ENCODE data around the gene PKP4.
"Not testable (repeated sequence)": the region's sequence is repeated elsewhere in the genome, so short reads cannot be mapped to it uniquely, and the experiment has no call there.

The PKP4 gene

GRCh38 chr2:158456309-158457066 lies at the start of gene PKP4, which contains the start of gene CCDC148:
PKP4 (plus strand) TSS chr2:158456952; CDS start chr2:158533185, 76,233 bp downstream.
CCDC148 (minus strand) TSS chr2:158456753; CDS start chr2:158456439, 314 bp downstream.
- DNase-seq (ENCODE audit: low read depth): peak; percentile 69

- DNase-seq (ENCODE audit: low read depth): no peak
Observed at GRCh38 chr2:158407031-158407430, 49.7 kb upstream of the PKP4 start.

GRCh38 chr2:158410132-158410531 lies 46.6 kb upstream of the PKP4 start:
- DNase-seq (ENCODE audit: low read depth): no peak

- DNase-seq (ENCODE audit: low read depth): no peak
Observed at GRCh38 chr2:158411748-158412147, 45.0 kb upstream of the PKP4 start.

- DNase-seq (ENCODE audit: low read depth): no peak
Observed at GRCh38 chr2:158412206-158412605, 44.5 kb upstream of the PKP4 start.

GRCh38 chr2:158413581-158413980 lies 43.2 kb upstream of the PKP4 start:
- no peak for DNase-seq (ENCODE audit: low read depth)

GRCh38 chr2:158414538-158414937 lies 42.2 kb upstream of the PKP4 start:
- DNase-seq (ENCODE audit: low read depth): no peak

GRCh38 chr2:158432117-158432516 lies 24.6 kb upstream of the PKP4 start:
- DNase-seq (ENCODE audit: low read depth): no peak

GRCh38 chr2:158433716-158434115 lies 23.0 kb upstream of the PKP4 start:
- not testable (repeated sequence) for DNase-seq (ENCODE audit: low read depth)

GRCh38 chr2:158439062-158439461 lies 17.7 kb upstream of the PKP4 start:
- DNase-seq (ENCODE audit: low read depth): not testable (repeated sequence)

- no peak for DNase-seq (ENCODE audit: low read depth)
Observed at GRCh38 chr2:158443606-158444005, 13.1 kb upstream of the PKP4 start.

- DNase-seq (ENCODE audit: low read depth): peak; percentile 20
Observed at GRCh38 chr2:158457092-158457825, 507 bp downstream of the PKP4 start.

GRCh38 chr2:158457826-158458616 lies 1.3 kb downstream of the PKP4 start:
- peak; percentile 8 for DNase-seq (ENCODE audit: low read depth)

GRCh38 chr2:158458617-158458920 lies 1.8 kb downstream of the PKP4 start:
- DNase-seq (ENCODE audit: low read depth): no peak

GRCh38 chr2:158459161-158460003 lies 2.6 kb downstream of the PKP4 start:
- no peak for DNase-seq (ENCODE audit: low read depth)

GRCh38 chr2:158460632-158461297 lies 4.0 kb downstream of the PKP4 start:
- no peak for DNase-seq (ENCODE audit: low read depth)

- no peak for DNase-seq (ENCODE audit: low read depth)
Observed at GRCh38 chr2:158463496-158464095, 6.8 kb downstream of the PKP4 start.

GRCh38 chr2:158464426-158465281 lies 7.9 kb downstream of the PKP4 start:
- no peak for DNase-seq (ENCODE audit: low read depth)

GRCh38 chr2:158467248-158467647 lies 10.5 kb downstream of the PKP4 start:
- DNase-seq (ENCODE audit: low read depth): no peak

GRCh38 chr2:158472829-158473228 lies 16.1 kb downstream of the PKP4 start:
- DNase-seq (ENCODE audit: low read depth): not testable (repeated sequence)

All from stimulated activated CD8-positive, alpha-beta memory T cell treated with anti-CD3 and anti-CD28 coated beads, Interleukin-7, amount 100 ng/mL, for 24 hours (primary cell).